Endothelial cell of umbilical vein (primary cell): ENCODE data around the gene SSTR3. TPM values are rescaled to one million over a fixed set of nuclear protein-coding genes. Genes with fewer than 3 reads are reported as not detected.

Experiments
- BruUV-seq: library from RNA; stranded (reverse); fragments of 400-500 nt; replicated peaks from 2 replicates; lab custom pipeline; 2021; lab: Mats Ljungman, UMichigan
- CTCF ChIA-PET: fragments of 300-600, 350-600 bp; sonication (Branson Sonifier 250); formaldehyde crosslinking; loops from one replicate; lab custom pipeline; 2021; ENCODE audit warnings: antibody characterized with exemption, inconsistent platforms; lab: Charles Lee
- POLR2A ChIA-PET: fragments of 300-600, 350-600 bp; sonication (Branson Sonifier 250); formaldehyde crosslinking; loops from one replicate; lab custom pipeline; 2021; ENCODE audit warnings: antibody characterized with exemption, inconsistent platforms; lab: Charles Lee
- DNase-seq: peaks from one replicate; pipeline ENCODE4 v3.0.0-alpha.2; 2011; ENCODE audit warnings: low read depth, low spot score
- FAIRE-seq: peaks from 2 replicates; lab custom pipeline; 2011; peaks lifted over from hg19 to GRCh38; lab: Jason Lieb, UNC
- H2AFZ ChIP-seq: 2 replicates; pipeline ENCODE4 v1.6.0; 2012; ENCODE audit warnings: low read depth, low read length, control low read depth, inconsistent platforms
- H3K27ac ChIP-seq: 2 replicates; pipeline ENCODE4 v1.5.1; 2011; ENCODE audit warnings: low read depth, mild to moderate bottlenecking, control low read depth, low read length, moderate library complexity; ENCODE audit not compliant: insufficient read depth
- H3K27me3 ChIP-seq, 2 experiments: 2 replicates each; pipeline versions ENCODE4 v1.6.0 to v1.6.1; 2011; ENCODE audit warnings: low read length in 2 of 2, mixed read lengths in 1 of 2; ENCODE audit not compliant: control insufficient read depth in 2 of 2, insufficient read depth in 2 of 2
- H3K36me3 ChIP-seq, 2 experiments: 2 replicates in 1 of 2; 3 replicates in 1 of 2; pipeline ENCODE4 v1.5.1; 2011; ENCODE audit warnings: low read length in 2 of 2, mild to moderate bottlenecking in 1 of 2, moderate library complexity in 1 of 2; ENCODE audit not compliant: control insufficient read depth in 2 of 2, insufficient read depth in 2 of 2; ENCODE audit errors: extremely low read depth in 1 of 2
- H3K4me1 ChIP-seq: 3 replicates; pipeline ENCODE4 v1.5.1; 2011; ENCODE audit warnings: mild to moderate bottlenecking, low read length; ENCODE audit not compliant: control insufficient read depth, insufficient read depth; ENCODE audit errors: extremely low read depth
- H3K4me2 ChIP-seq: 2 replicates; pipeline ENCODE4 v1.6.1; 2011; ENCODE audit warnings: low read length, control low read depth, mixed read lengths; ENCODE audit not compliant: insufficient read depth
- H3K4me3 ChIP-seq, 3 experiments: fragments of 200-600 bp in 1 of 3; sonication (generic), shearing (Covaris generic) in 1 of 3; replicated peaks in 1 of 3; 2 replicates each; pipeline ENCODE4 v1.5.1; 2011 to 2016; ENCODE audit warnings: control low read depth in 3 of 3, low read length in 3 of 3, mild to moderate bottlenecking in 2 of 3, inconsistent platforms in 1 of 3, low read depth in 1 of 3, moderate library complexity in 1 of 3; ENCODE audit not compliant: insufficient read depth in 1 of 3
- H3K79me2 ChIP-seq: 2 replicates; pipeline ENCODE4 v1.6.0; 2012; ENCODE audit warnings: low read length, inconsistent platforms; ENCODE audit not compliant: control insufficient read depth, insufficient read depth
- H3K9ac ChIP-seq: replicated peaks from 2 replicates; pipeline ENCODE3; 2011; ENCODE audit warnings: low read length, control low read depth; ENCODE audit not compliant: insufficient read depth; ENCODE audit errors: extremely low read depth
- H3K9me1 ChIP-seq: replicated peaks from 3 replicates; pipeline ENCODE4 v1.6.0; 2011; ENCODE audit warnings: mild to moderate bottlenecking, low read length; ENCODE audit not compliant: control insufficient read depth, insufficient read depth; ENCODE audit errors: extremely low read depth
- H3K9me3 ChIP-seq: replicated peaks from 2 replicates; pipeline ENCODE4 v1.5.1; 2012; ENCODE audit warnings: low read length, inconsistent platforms; ENCODE audit not compliant: control insufficient read depth, insufficient read depth
- H4K20me1 ChIP-seq: replicated peaks from 2 replicates; pipeline ENCODE3; 2011; ENCODE audit warnings: mild to moderate bottlenecking, low read length; ENCODE audit not compliant: control insufficient read depth, insufficient read depth; ENCODE audit errors: extremely low read depth
- CTCF ChIP-seq, 2 donors: IDR thresholded peaks; 1 replicate in 1 of 2; 2 replicates in 1 of 2; pipeline ENCODE4 v1.5.1; 2011; ENCODE audit warnings: low read length in 2 of 2, mild to moderate bottlenecking in 2 of 2, moderate library complexity in 2 of 2, control low read depth in 1 of 2, inconsistent platforms in 1 of 2, low read depth in 1 of 2; ENCODE audit not compliant: insufficient read depth in 1 of 2; ENCODE audit errors: extremely low read depth in 1 of 2
- FOS ChIP-seq: IDR thresholded peaks from 2 replicates; pipeline ENCODE4 v1.6.1; 2011; ENCODE audit warnings: mild to moderate bottlenecking, low read length, moderate library complexity, borderline replicate concordance; ENCODE audit not compliant: insufficient read depth
- JUN ChIP-seq: IDR thresholded peaks from 2 replicates; pipeline ENCODE4 v1.6.1; 2011; ENCODE audit warnings: borderline replicate concordance, low read depth; ENCODE audit not compliant: insufficient read length, insufficient read depth
- MAX ChIP-seq: IDR thresholded peaks from 2 replicates; pipeline ENCODE4 v1.6.1; 2011; ENCODE audit not compliant: insufficient read depth, insufficient read length
- MYC ChIP-seq: IDR thresholded peaks from one replicate; pipeline ENCODE4 v1.6.1; 2011; ENCODE audit warnings: mild to moderate bottlenecking, low read depth, low read length
- dilution Hi-C: fragments of 300-500 bp; cut with MboI; formaldehyde crosslinking; loops from one replicate; pipeline ENCODE4 v1.15.0; 2019; ENCODE audit warnings: low sequenced_read_pairs; ENCODE audit not compliant: extremely low pct_ligation_motif_present
- intact Hi-C: fragments of 100-400 bp; cut with micrococcal nuclease; formaldehyde crosslinking; loops from one replicate; pipeline ENCODE4 v1.10.0; 2022
- polyA plus RNA-seq, 4 experiments: library from polyadenylated mRNA; depleted of rRNA in 3 of 4; stranded (reverse) in 3 of 4; unstranded in 1 of 4; fragments of >200 nt; gene quantifications; 2 replicates each; pipeline versions ENCODE4 v1.2.1 to v1.2.3, GENCODE V29; 2011 to 2012; ENCODE audit warnings: missing spikeins in 1 of 4
- total RNA-seq: library from RNA; stranded (reverse); gene quantifications from 2 replicates; pipeline ENCODE4 v1.2.3, GENCODE V29; 2021

The SSTR3 gene
- total and polyA plus RNA-seq, 2 donors (not counting 3 experiments of a cell fraction or from before 2014, with no cell fraction given), result not detected

GRCh38 chr22:37161443-37161842 is 50.8 kb downstream of the SSTR3 start:
- dilution Hi-C loops, result no loop called here
- BruUV-seq, result no TSS peak
- no peak overlapping the region for H2AFZ ChIP-seq
- TF ChIP-seq MAX (peak; percentile 7), CTCF (IDR thresholded peaks at IDR 0.05; ENCODE audit: extremely low read depth in 1 of 2, insufficient read depth in 1 of 2, low read depth in 1 of 2, low read length in 2 of 2) (no peak)
- H3K36me3 ChIP-seq, result no peaks in the 10 kb centered on the region
- POLR2A ChIA-PET, result no interaction called here
- no peaks in the 10 kb centered on the region for H3K9me3 ChIP-seq
- no peak for FAIRE-seq
- no peak overlapping the region for H3K4me2 ChIP-seq
- DNase-seq, result no peak
- no peaks in the 10 kb centered on the region for H3K4me1 ChIP-seq
- no peak overlapping the region for H3K27ac ChIP-seq
- no peaks in the 10 kb centered on the region for H3K79me2 ChIP-seq
- no peaks in the 10 kb centered on the region for H4K20me1 ChIP-seq
- CTCF ChIA-PET, result interaction anchor here (1.1 to 3.1 kb wide), 3 partner anchors 35 to 38 kb away, joined by 4 to 21 read pairs (median 4); no protein-coding TSS in a partner anchor
- H3K9me1 ChIP-seq, result no peaks in the 10 kb centered on the region
- no peaks in the 10 kb centered on the region for H3K27me3 ChIP-seq
- intact Hi-C loops, result no loop called here
- no peak overlapping the region for H3K4me3 ChIP-seq
- H3K9ac ChIP-seq, result no peak overlapping the region

GRCh38 chr22:37160027-37160426 is 52.2 kb downstream of the SSTR3 start:
- Histone ChIP-seq H3K27ac (no peak overlapping the region), H3K9me1 (no peaks in the 10 kb centered on the region), H3K36me3 (no peaks in the 10 kb centered on the region), H3K4me1 (no peaks in the 10 kb centered on the region), H3K9me3 (no peaks in the 10 kb centered on the region), H4K20me1 (no peaks in the 10 kb centered on the region), H3K4me3 (no peak overlapping the region), H2AFZ (no peak overlapping the region), H3K4me2 (no peak overlapping the region), H3K27me3 (no peaks in the 10 kb centered on the region), H3K9ac (no peak overlapping the region), H3K79me2 (no peaks in the 10 kb centered on the region)
- intact Hi-C loops, result no loop called here
- no peak for FAIRE-seq
- no TSS peak for BruUV-seq
- dilution Hi-C loops, result no loop called here
- TF ChIP-seq JUN (no peak), MYC (no peak), FOS (no peak)
- DNase-seq, result no peak
- ChIA-PET CTCF (interaction anchor here (1.3 kb wide), 1 partner anchor 30 kb away, joined by 3 read pairs; no protein-coding TSS in a partner anchor), POLR2A (no interaction called here)
